A549 (cell line): ENCODE data around the gene SORCS3. TPM values are rescaled to one million over a fixed set of nuclear protein-coding genes. Genes with fewer than 3 reads are reported as not detected.

Experiments used
- ATAC-seq, 2 experiments: fragments of 200-7000 bp in 1 of 2; fragments of >200 bp in 1 of 2; cut with Nextera tagmentation in 1 of 2; cut with Tn5 transposase in 1 of 2; 3 replicates each; pipeline versions ENCODE4 v1.8.0 to v1.9.1; 2018 to 2020; ENCODE audit warnings: mild to moderate bottlenecking in 1 of 2, moderate library complexity in 1 of 2
- CTCF ChIA-PET: fragments of 300-600 bp; sonication (Branson Sonifier 250); formaldehyde crosslinking; extraction: SDS; loops from one replicate; lab custom pipeline; 2021; ENCODE audit warnings: antibody characterized with exemption, inconsistent platforms; lab: Yijun Ruan, JAX
- POLR2A ChIA-PET: fragments of 350-600 bp; formaldehyde crosslinking; extraction: SDS; loops from one replicate; lab custom pipeline; 2021; ENCODE audit warnings: antibody characterized with exemption, inconsistent platforms; lab: Yijun Ruan, JAX
- DNase-seq, 2 experiments: peaks; one replicate each; pipeline versions ENCODE4 v3.0.0 to v3.0.0-alpha.2; 2011 to 2016; ENCODE audit warnings: low read depth in 1 of 2, low spot score in 1 of 2
- FAIRE-seq: peaks from 2 replicates; lab custom pipeline; 2011; peaks lifted over from hg19 to GRCh38; lab: Jason Lieb, UNC
- H3K27ac ChIP-seq, 2 experiments: fragments of >200 bp; sonication (Bioruptor Twin); formaldehyde crosslinking; 3 replicates each; pipeline ENCODE4 v1.5.1; 2016 to 2017
- H3K4me1 ChIP-seq: fragments of >200 bp; sonication (Bioruptor Twin); formaldehyde crosslinking; 3 replicates; pipeline ENCODE4 v1.6.1; 2016
- H3K4me2 ChIP-seq: fragments of >200 bp; sonication (Bioruptor Twin); formaldehyde crosslinking; 3 replicates; pipeline ENCODE4 v1.6.1; 2016
- H3K4me3 ChIP-seq: fragments of >200 bp; sonication (Bioruptor Twin); formaldehyde crosslinking; 3 replicates; pipeline ENCODE4 v1.5.1; 2016
- H3K9me3 ChIP-seq: fragments of >200 bp; sonication (Bioruptor Twin); formaldehyde crosslinking; 3 replicates; pipeline ENCODE4 v1.6.1; 2016
- ATOH8 ChIP-seq: fragments of 250-450 bp; sonication (Bioruptor Pico); IDR thresholded peaks from 2 replicates; pipeline ENCODE4 v1.5.0; 2020; ENCODE audit warnings: low read depth, mild to moderate bottlenecking, moderate library complexity
- BCL3 ChIP-seq: fragments of >200 bp; sonication (Bioruptor Twin); formaldehyde crosslinking; IDR thresholded peaks from 3 replicates; pipeline ENCODE4 v1.6.1; 2016
- CBX8 ChIP-seq: fragments of 200-600 bp; sonication (generic); IDR thresholded peaks from 2 replicates; pipeline ENCODE4 v1.6.1; 2016
- CEBPB ChIP-seq, 2 experiments: fragments of >200 bp in 1 of 2; sonication (Bioruptor Twin) in 1 of 2; formaldehyde crosslinking in 1 of 2; IDR thresholded peaks; 2 replicates each; pipeline ENCODE4 v1.6.1; 2012 to 2016
- E2F6 ChIP-seq: IDR thresholded peaks from 2 replicates; pipeline ENCODE4 v1.6.1; 2012; ENCODE audit warnings: low read depth, borderline replicate concordance
- EHMT2 ChIP-seq: fragments of 200-600 bp; sonication (generic); IDR thresholded peaks from 2 replicates; pipeline ENCODE4 v1.6.1; 2016; ENCODE audit warnings: antibody characterized with exemption, low read depth, mild to moderate bottlenecking, moderate library complexity
- EP300 ChIP-seq, 2 experiments: fragments of >200 bp; sonication (Bioruptor Twin); formaldehyde crosslinking; IDR thresholded peaks; 2 replicates in 1 of 2; 3 replicates in 1 of 2; pipeline ENCODE4 v1.6.1; 2016 to 2017
- ESRRA ChIP-seq: fragments of 150-350 bp; IDR thresholded peaks from 2 replicates; pipeline ENCODE4 v1.6.1; 2014; ENCODE audit warnings: mild to moderate bottlenecking, low read length, borderline replicate concordance
- FOSL2 ChIP-seq, 2 experiments: fragments of 450-650 bp in 1 of 2; fragments of >200 bp in 1 of 2; sonication (Bioruptor Twin) in 1 of 2; formaldehyde crosslinking; IDR thresholded peaks; 2 replicates each; pipeline versions ENCODE4 v1.5.0 to v1.6.1; 2016 to 2020; ENCODE audit warnings: mild to moderate bottlenecking in 1 of 2, moderate library complexity in 1 of 2
- FOXS1 ChIP-seq: fragments of 250-450 bp; sonication (Bioruptor Pico); IDR thresholded peaks from 2 replicates; pipeline ENCODE4 v1.5.0; 2020; ENCODE audit warnings: mild to moderate bottlenecking, moderate library complexity
- HES2 ChIP-seq: fragments of >200 bp; sonication (Bioruptor Twin); formaldehyde crosslinking; IDR thresholded peaks from 2 replicates; pipeline ENCODE4 v1.6.1; 2016
- HOXA7 ChIP-seq: fragments of 250-450 bp; sonication (Bioruptor Pico); IDR thresholded peaks from 2 replicates; pipeline ENCODE4 v1.5.0; 2020; ENCODE audit warnings: mild to moderate bottlenecking, moderate library complexity
- HOXB13 ChIP-seq: fragments of 250-450 bp; sonication (Bioruptor Pico); IDR thresholded peaks from 2 replicates; pipeline ENCODE4 v1.5.0; 2020; ENCODE audit warnings: low read depth, mild to moderate bottlenecking, moderate library complexity
- HOXB5 ChIP-seq: fragments of 250-450 bp; sonication (Bioruptor Pico); IDR thresholded peaks from 2 replicates; pipeline ENCODE4 v1.5.0; 2020; ENCODE audit warnings: mild to moderate bottlenecking, moderate library complexity
- JUN ChIP-seq, 2 experiments: fragments of >200 bp; sonication (Bioruptor Twin); formaldehyde crosslinking; IDR thresholded peaks; 2 replicates in 1 of 2; 3 replicates in 1 of 2; pipeline ENCODE4 v1.6.1; 2016 to 2017
- KDM5A ChIP-seq: fragments of 200-600 bp; sonication (generic); IDR thresholded peaks from 2 replicates; pipeline ENCODE4 v1.6.1; 2016; ENCODE audit warnings: antibody characterized with exemption, mild to moderate bottlenecking
- MAX ChIP-seq: IDR thresholded peaks from 2 replicates; pipeline ENCODE4 v1.6.1; 2012
- MAZ ChIP-seq: fragments of 150-350 bp; IDR thresholded peaks from 2 replicates; pipeline ENCODE4 v1.6.1; 2014; ENCODE audit warnings: antibody characterized with exemption, low read depth, low read length, borderline replicate concordance
- NPAS2 ChIP-seq: fragments of 250-450 bp; sonication (Bioruptor Pico); IDR thresholded peaks from 2 replicates; pipeline ENCODE4 v1.8.0; 2022; ENCODE audit warnings: mild to moderate bottlenecking, moderate library complexity, borderline replicate concordance
- PBX3 ChIP-seq: IDR thresholded peaks from 2 replicates; pipeline ENCODE4 v1.6.1; 2012
- PHF8 ChIP-seq: fragments of 200-600 bp; sonication (generic); IDR thresholded peaks from 2 replicates; pipeline ENCODE4 v1.6.1; 2016; ENCODE audit warnings: low read depth, mild to moderate bottlenecking, antibody characterized with exemption, moderate library complexity, borderline replicate concordance
- POLR2AphosphoS2 ChIP-seq: conservative IDR thresholded peaks from 2 replicates; pipeline ENCODE4 v1.6.1; 2012; ENCODE audit warnings: low read length, improper control_type of control experiment, inconsistent platforms
- RARB ChIP-seq: fragments of 250-450 bp; sonication (Bioruptor Pico); IDR thresholded peaks from 2 replicates; pipeline ENCODE4 v1.8.0; 2021; ENCODE audit warnings: mild to moderate bottlenecking, moderate library complexity
- RCOR1 ChIP-seq: fragments of 150-350 bp; IDR thresholded peaks from 2 replicates; pipeline ENCODE4 v1.6.1; 2014; ENCODE audit warnings: antibody characterized with exemption, low read length, low read depth
- SMC3 ChIP-seq: fragments of >200 bp; sonication (Bioruptor Twin); formaldehyde crosslinking; IDR thresholded peaks from 3 replicates; pipeline ENCODE4 v1.6.1; 2018; ENCODE audit warnings: inconsistent platforms
- TFCP2L1 ChIP-seq: fragments of 250-450 bp; sonication (Bioruptor Pico); IDR thresholded peaks from 2 replicates; pipeline ENCODE4 v1.5.0; 2021; ENCODE audit warnings: mild to moderate bottlenecking
- TP53 ChIP-seq: fragments of 250-450 bp; sonication (Bioruptor Pico); IDR thresholded peaks from 2 replicates; pipeline ENCODE4 v1.5.0; 2021; ENCODE audit warnings: mild to moderate bottlenecking, moderate library complexity
- USF2 ChIP-seq: fragments of 450-650 bp; IDR thresholded peaks from 2 replicates; pipeline ENCODE4 v1.6.1; 2014; ENCODE audit warnings: antibody characterized with exemption
- WGBS: methylation state at CpG from one replicate; pipeline ENCODE4 v1.1.6; 2017; ENCODE audit errors: missing lambda C conversion rate; 5-methylcytosine and 5-hydroxymethylcytosine counted together
- polyA plus RNA-seq, 4 experiments: library from polyadenylated mRNA; depleted of rRNA in 3 of 4; stranded (reverse); fragments of >200 nt; fragmentation: RNase III in 1 of 4; extraction: RNeasy Plus Mini Kit Qiagen cat#74134 plus additional on column Dnase treatment in 1 of 4; gene quantifications; 2 replicates in 3 of 4; 3 replicates in 1 of 4; pipeline ENCODE4 v1.2.3, GENCODE V29; 2011 to 2017

Gene SORCS3
- polyA plus RNA-seq, 2 of the 4 experiments (the other 2 are of a cell fraction) = not detected

GRCh38 chr10:104980368-104980767, 339.3 kb downstream of the SORCS3 start:
- TF ChIP-seq FOXS1 (no peak), USF2 (no peak), HOXB5 (CRISPR knock-in tag) (no peak), BCL3 (no peak), HOXB13 (CRISPR knock-in tag) (no peak), CBX8 (no peak), KDM5A (no peak), RARB (CRISPR knock-in tag) (no peak), HES2 (no peak), HOXA7 (CRISPR knock-in tag) (no peak), POLR2AphosphoS2 (no peak), TFCP2L1 (CRISPR knock-in tag) (no peak), TP53 (CRISPR knock-in tag) (no peak), ATOH8 (no peak), MAZ (no peak), PBX3 (no peak), PHF8 (no peak), NPAS2 (CRISPR knock-in tag) (no peak)
- Histone ChIP-seq H3K9me3 (no peaks in the 10 kb centered on the region), H3K4me2 (no peak overlapping the region), H3K4me1 (no peaks in the 10 kb centered on the region), H3K4me3 (no peak overlapping the region), H3K27ac (no peak overlapping the region)
- DNase-seq (no peak), ATAC-seq (no peak), FAIRE-seq (no peak)
- ChIA-PET CTCF (no interaction called here), POLR2A (no interaction called here)
- 0% methylated on average over 2 of the region's 2 CpGs for WGBS

GRCh38 chr10:104981995-104982394, 340.9 kb downstream of the SORCS3 start:
- no peak overlapping the region for H3K4me3 ChIP-seq
- TF ChIP-seq ATOH8 (no peak), HOXB13 (CRISPR knock-in tag) (no peak), HES2 (no peak), E2F6 (no peak), EHMT2 (no peak), ESRRA (no peak), RARB (CRISPR knock-in tag) (no peak), CEBPB (IDR thresholded peaks at IDR 0.05) (no peak), JUN (IDR thresholded peaks at IDR 0.05) (no peak), EP300 (IDR thresholded peaks at IDR 0.05) (no peak), TP53 (CRISPR knock-in tag) (no peak), MAX (no peak), RCOR1 (no peak), FOSL2 (IDR thresholded peaks at IDR 0.05) (no peak), FOSL2 (CRISPR knock-in tag; IDR thresholded peaks at IDR 0.05) (no peak), SMC3 (no peak), PHF8 (no peak), PBX3 (no peak)
- TF ChIP-seq, all 56 proteins: peak for 0
- ChIA-PET CTCF (interaction anchor here (1.2 kb wide), 1 partner anchor 18 kb away, joined by 3 read pairs; no protein-coding TSS in a partner anchor), POLR2A (no interaction called here)
- Histone ChIP-seq H3K9me3 (no peaks in the 10 kb centered on the region), H3K4me1 (no peaks in the 10 kb centered on the region), H3K27ac (no peak overlapping the region), H3K4me2 (no peak overlapping the region)
- ATAC-seq (no peak), DNase-seq (no peak), FAIRE-seq (no peak)
- 0% methylated on average over 4 of the region's 4 CpGs for WGBS
